ENCODE data around the gene GPATCH3. TPM values are rescaled to one million over a fixed set of nuclear protein-coding genes. Genes with fewer than 3 reads are reported as not detected.

GPATCH3 gene
- total and polyA plus RNA-seq, 2 of the 4 experiments (the other 2 are of a cell fraction) = 5.2 to 8.0 TPM

DNA sequence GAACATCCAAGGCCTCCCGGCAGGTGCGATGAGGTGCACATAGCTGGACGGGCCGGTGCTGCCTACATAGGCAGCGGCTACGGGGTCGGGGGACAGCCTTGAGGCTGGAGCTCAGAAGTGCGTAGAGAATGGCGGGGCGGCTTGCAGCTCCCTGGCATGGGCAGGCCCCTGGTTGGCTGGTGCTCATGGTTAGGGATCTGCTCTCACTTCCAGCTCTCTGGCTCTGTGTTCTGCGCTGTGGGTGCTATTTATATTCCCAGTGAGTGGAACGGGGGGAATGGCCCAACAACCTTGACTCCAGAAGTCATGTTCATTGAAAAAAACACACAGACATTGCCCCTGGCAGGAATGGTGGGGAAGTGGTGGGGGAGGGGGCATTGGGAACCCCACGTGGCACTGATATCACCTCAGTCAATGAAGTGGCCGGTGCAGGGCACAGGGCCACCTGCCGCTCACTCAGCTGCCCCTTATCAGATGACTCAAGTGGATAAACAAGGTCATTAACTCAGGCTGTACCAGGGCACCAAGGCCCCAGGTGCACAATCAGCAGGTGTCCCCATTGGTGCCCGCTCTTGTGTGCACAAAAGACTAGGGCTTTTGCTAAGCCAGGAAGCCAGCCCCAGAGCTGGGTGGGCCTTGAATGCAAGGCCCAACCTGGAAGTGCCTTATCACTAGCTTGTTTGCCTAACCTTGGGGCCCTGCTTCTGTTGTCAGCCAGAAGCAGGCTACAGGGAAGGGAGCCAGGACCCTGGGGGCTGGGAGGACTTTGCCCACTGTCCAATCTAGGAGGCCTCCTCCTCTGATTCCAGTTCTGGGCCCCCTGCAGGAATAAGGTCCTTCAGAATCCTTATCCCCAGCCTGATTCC lies 13.7 kb upstream of the GPATCH3 start, which contains the start of gene NR0B2:
Gene NR0B2, minus strand, starts transcription at position 222 of the 866 bp plus-strand sequence. Its CDS starts 35 bp downstream, at position 187.
- WGBS, 2 experiments (ENCODE audit: extremely low coverage in 2 of 2, insufficient read length in 1 of 2) = 89% methylated on average over 3 of the region's 16 CpGs; no CpG with 5 or more reads in 1 of the 2 experiments
- Histone ChIP-seq H4K20me1 (ENCODE audit: insufficient read depth, low read length) (no peaks in the 10 kb centered on the region), H3K36me3 (ENCODE audit: control insufficient read depth, insufficient read depth, low read length) (no peaks in the 10 kb centered on the region), H2BK120ac (ENCODE audit: low read depth, low read length) (no peak within 1 kb of the TSS), H3K23ac (ENCODE audit: low read depth, low read length) (no peak within 1 kb of the TSS), H3K27ac (ENCODE audit: insufficient read depth, low read length) (no peak within 1 kb of the TSS), H4K91ac (ENCODE audit: insufficient read depth, low read depth, low read length) (no peak within 1 kb of the TSS), H2BK5ac (ENCODE audit: low read depth, low read length, poor library complexity, severe bottlenecking) (no peak within 1 kb of the TSS), H3K9me3 (ENCODE audit: control insufficient read depth, insufficient read depth, low read length) (no peaks in the 10 kb centered on the region), H2AFZ (replicated peaks; ENCODE audit: low read length, poor library complexity) (no peak within 1 kb of the TSS), H2BK20ac (ENCODE audit: low read depth, low read length) (no peak within 1 kb of the TSS), H3K56ac (ENCODE audit: extremely low read depth, insufficient read depth, low read length) (no peak within 1 kb of the TSS), H3K18ac (ENCODE audit: low read depth, low read length) (no peak within 1 kb of the TSS), H3K4me2 (ENCODE audit: low read depth, low read length) (no peak within 1 kb of the TSS), H2AK9ac (replicated peaks; ENCODE audit: low read depth, low read length, poor library complexity) (no peak within 1 kb of the TSS), H3K4me1 (ENCODE audit: control insufficient read depth, insufficient read depth, low read length) (no peaks in the 10 kb centered on the region), H3K79me1 (ENCODE audit: low read depth in 1 of 2, low read length in 2 of 2) (no peaks in the 10 kb centered on the region), H3K4ac (ENCODE audit: low read depth, low read length) (no peak within 1 kb of the TSS), H2AK5ac (ENCODE audit: low read depth, low read length) (no peak within 1 kb of the TSS), H3K27me3 (ENCODE audit: control insufficient read depth, insufficient read depth, low read length) (peaks cover 20% of the 10 kb centered on the region), H3K4me3 (ENCODE audit: insufficient read depth, low read depth, low read length) (no peak within 1 kb of the TSS), H3K9ac (ENCODE audit: low read depth, low read length) (no peak within 1 kb of the TSS), H4K5ac (ENCODE audit: low read depth, low read length) (no peak within 1 kb of the TSS), H3K14ac (replicated peaks; ENCODE audit: low read depth, low read length) (no peak within 1 kb of the TSS), H2BK15ac (ENCODE audit: low read depth, low read length) (no peak within 1 kb of the TSS), H4K8ac (ENCODE audit: low read depth in 2 of 2, low read length in 2 of 2) (no peak within 1 kb of the TSS), H3K9me1 (ENCODE audit: insufficient read depth, low read length) (no peaks in the 10 kb centered on the region)
- ATAC-seq (ENCODE audit: low read depth) (no peak), DNase-seq (no peak)
- BruUV-seq (replicated peaks) = no TSS peak
- dilution Hi-C loops (cut with HindIII; ENCODE audit: low sequenced_read_pairs, unreplicated experiment) (no loop called here), intact Hi-C loops (cut with micrococcal nuclease) (no loop called here), in situ Hi-C loops (cut with MboI; ENCODE audit: low sequenced_read_pairs) (no loop called here)
- ChIA-PET POLR2A (ENCODE audit: unreplicated experiment) (no interaction called here), CTCF (no interaction called here)
- TF ChIP-seq CHD1 (IDR thresholded peaks at IDR 0.05; ENCODE audit: low read depth, low read length) = no peak
- TF ChIP-seq RAD21 (IDR thresholded peaks at IDR 0.05; ENCODE audit: low read length) = no peak
- no peak for TF ChIP-seq FOS (IDR thresholded peaks at IDR 0.05; ENCODE audit: low read depth, low read length)
- no peak for TF ChIP-seq NFE2L2 (IDR thresholded peaks at IDR 0.05; ENCODE audit: low read depth, low read length)
- no peak for TF ChIP-seq POLR2A (IDR thresholded peaks at IDR 0.05; ENCODE audit: low read depth, low read length)
- TF ChIP-seq MAFK (IDR thresholded peaks at IDR 0.05; ENCODE audit: low read depth, low read length) = no peak
- TF ChIP-seq SMC3 (IDR thresholded peaks at IDR 0.05; ENCODE audit: low read depth, low read length) = no peak
- TF ChIP-seq, protein P1, sequence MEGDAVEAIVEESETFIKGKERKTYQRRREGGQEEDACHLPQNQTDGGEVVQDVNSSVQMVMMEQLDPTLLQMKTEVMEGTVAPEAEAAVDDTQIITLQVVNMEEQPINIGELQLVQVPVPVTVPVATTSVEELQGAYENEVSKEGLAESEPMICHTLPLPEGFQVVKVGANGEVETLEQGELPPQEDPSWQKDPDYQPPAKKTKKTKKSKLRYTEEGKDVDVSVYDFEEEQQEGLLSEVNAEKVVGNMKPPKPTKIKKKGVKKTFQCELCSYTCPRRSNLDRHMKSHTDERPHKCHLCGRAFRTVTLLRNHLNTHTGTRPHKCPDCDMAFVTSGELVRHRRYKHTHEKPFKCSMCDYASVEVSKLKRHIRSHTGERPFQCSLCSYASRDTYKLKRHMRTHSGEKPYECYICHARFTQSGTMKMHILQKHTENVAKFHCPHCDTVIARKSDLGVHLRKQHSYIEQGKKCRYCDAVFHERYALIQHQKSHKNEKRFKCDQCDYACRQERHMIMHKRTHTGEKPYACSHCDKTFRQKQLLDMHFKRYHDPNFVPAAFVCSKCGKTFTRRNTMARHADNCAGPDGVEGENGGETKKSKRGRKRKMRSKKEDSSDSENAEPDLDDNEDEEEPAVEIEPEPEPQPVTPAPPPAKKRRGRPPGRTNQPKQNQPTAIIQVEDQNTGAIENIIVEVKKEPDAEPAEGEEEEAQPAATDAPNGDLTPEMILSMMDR (conservative IDR thresholded peaks at IDR 0.05; ENCODE audit: low read depth, low read length) = no peak
- TF ChIP-seq RFX5 (IDR thresholded peaks at IDR 0.05; ENCODE audit: low read depth, low read length) = no peak
- TF ChIP-seq MAZ (IDR thresholded peaks at IDR 0.05; ENCODE audit: borderline replicate concordance, low read depth, low read length) = no peak
- no peak for TF ChIP-seq BHLHE40 (IDR thresholded peaks at IDR 0.05; ENCODE audit: low read depth, low read length)
- no peak for TF ChIP-seq CEBPB (IDR thresholded peaks at IDR 0.05; ENCODE audit: low read depth, low read length)
- no peak for TF ChIP-seq RCOR1 (IDR thresholded peaks at IDR 0.05; ENCODE audit: insufficient replicate concordance, low read length)
- TF ChIP-seq MXI1 (IDR thresholded peaks at IDR 0.05; ENCODE audit: borderline replicate concordance, low read depth, low read length) = no peak
- TF ChIP-seq, protein P2, sequence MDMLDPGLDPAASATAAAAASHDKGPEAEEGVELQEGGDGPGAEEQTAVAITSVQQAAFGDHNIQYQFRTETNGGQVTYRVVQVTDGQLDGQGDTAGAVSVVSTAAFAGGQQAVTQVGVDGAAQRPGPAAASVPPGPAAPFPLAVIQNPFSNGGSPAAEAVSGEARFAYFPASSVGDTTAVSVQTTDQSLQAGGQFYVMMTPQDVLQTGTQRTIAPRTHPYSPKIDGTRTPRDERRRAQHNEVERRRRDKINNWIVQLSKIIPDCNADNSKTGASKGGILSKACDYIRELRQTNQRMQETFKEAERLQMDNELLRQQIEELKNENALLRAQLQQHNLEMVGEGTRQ (IDR thresholded peaks at IDR 0.05; ENCODE audit: low read depth, low read length) = no peak

All from IMR-90 (cell line).